Astrocyte of the cerebellum (primary cell): ENCODE measurements around the gene UHMK1.
"Not testable (repeated sequence)": the region's sequence is repeated elsewhere in the genome, so short reads cannot be mapped to it uniquely, and the experiment has no call there.

ENCODE experiments used
- DNase-seq: peaks from one replicate; pipeline ENCODE4 v3.0.0-alpha.2; 2011; ENCODE audit warnings: low read depth
- H3K4me3 ChIP-seq: 2 replicates; pipeline ENCODE4 v1.5.1; 2011; ENCODE audit warnings: mild to moderate bottlenecking, low read depth, low read length, moderate library complexity
- in situ Hi-C: cut with HindIII; loops from 2 replicates; pipeline ENCODE4 v1.10.0; 2017; ENCODE audit warnings: low sequenced_read_pairs
- TF ChIP-seq, protein P1 (sequence below): IDR thresholded peaks from 2 replicates; pipeline ENCODE4 v1.5.1; 2012; ENCODE audit warnings: low read length, low read depth, moderate library complexity, mild to moderate bottlenecking; ENCODE audit errors: missing control alignments

UHMK1 gene

DNA sequence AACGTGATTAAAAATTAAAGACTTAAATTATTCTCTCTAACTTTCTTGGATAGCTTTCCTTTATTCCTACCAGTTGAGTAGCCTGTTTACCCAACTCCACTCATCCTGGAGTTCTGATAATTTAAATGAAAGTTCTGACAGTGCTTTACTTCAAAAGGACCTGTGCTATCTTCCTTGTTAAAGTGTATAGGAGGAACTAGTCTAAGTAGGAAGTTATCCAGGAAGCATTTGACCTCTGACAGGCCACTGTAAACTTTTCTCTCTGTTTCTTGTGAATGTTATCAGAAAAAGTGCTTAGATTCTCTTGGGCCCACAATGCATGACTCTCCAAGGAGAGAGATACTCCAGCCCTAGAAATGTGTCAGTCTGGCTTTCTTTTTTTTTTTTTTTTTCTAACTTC is 73.1 kb downstream of the UHMK1 start:
- TF ChIP-seq, protein P1, sequence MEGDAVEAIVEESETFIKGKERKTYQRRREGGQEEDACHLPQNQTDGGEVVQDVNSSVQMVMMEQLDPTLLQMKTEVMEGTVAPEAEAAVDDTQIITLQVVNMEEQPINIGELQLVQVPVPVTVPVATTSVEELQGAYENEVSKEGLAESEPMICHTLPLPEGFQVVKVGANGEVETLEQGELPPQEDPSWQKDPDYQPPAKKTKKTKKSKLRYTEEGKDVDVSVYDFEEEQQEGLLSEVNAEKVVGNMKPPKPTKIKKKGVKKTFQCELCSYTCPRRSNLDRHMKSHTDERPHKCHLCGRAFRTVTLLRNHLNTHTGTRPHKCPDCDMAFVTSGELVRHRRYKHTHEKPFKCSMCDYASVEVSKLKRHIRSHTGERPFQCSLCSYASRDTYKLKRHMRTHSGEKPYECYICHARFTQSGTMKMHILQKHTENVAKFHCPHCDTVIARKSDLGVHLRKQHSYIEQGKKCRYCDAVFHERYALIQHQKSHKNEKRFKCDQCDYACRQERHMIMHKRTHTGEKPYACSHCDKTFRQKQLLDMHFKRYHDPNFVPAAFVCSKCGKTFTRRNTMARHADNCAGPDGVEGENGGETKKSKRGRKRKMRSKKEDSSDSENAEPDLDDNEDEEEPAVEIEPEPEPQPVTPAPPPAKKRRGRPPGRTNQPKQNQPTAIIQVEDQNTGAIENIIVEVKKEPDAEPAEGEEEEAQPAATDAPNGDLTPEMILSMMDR: no peak
- in situ Hi-C loops: no loop called here
- no peak for DNase-seq
- no peak overlapping the region for H3K4me3 ChIP-seq

DNA sequence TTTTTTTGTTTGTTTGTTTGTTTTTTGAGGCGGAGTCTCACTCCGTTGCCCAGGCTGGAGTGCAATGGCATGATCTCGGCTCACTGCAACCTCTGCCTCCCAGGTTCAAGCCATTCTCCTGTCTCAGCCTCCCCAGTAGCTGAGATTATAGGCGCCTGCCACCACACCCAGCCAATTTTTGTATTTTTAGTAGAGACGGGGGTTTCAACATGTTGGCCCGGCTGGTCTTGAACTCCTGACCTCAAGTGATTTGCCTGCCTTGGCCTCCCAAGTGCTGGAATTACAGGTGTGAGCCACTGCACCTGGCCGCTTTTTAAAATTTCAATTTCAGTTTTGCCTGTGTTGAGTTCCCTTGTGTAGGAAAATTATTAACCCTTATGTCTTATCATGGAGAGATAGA is 73.5 kb downstream of the UHMK1 start:
- DNase-seq, H3K4me3 ChIP-seq, in situ Hi-C loops: not testable (repeated sequence)

DNA sequence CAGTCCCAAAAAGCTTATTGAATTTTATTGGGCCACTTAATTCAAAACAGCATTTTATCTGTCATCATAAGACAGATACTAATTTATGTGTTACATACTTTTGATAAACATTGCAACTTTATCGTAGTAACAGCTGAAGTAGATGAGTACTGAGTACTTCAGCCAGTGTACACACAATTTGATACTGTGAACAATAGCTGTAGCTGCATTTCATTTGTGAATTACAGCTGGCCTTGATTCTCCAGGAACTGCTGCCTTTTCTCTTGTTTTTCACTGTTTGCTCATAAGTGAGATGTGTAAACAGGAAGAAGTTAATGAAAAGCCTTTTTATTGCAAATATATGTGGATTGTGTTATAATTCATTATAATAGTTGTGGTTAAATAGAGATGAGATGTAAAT is 74.1 kb downstream of the UHMK1 start:
- no peak overlapping the region for H3K4me3 ChIP-seq
- TF ChIP-seq, protein P1: no peak
- in situ Hi-C loops: no loop called here
- DNase-seq: no peak

DNA sequence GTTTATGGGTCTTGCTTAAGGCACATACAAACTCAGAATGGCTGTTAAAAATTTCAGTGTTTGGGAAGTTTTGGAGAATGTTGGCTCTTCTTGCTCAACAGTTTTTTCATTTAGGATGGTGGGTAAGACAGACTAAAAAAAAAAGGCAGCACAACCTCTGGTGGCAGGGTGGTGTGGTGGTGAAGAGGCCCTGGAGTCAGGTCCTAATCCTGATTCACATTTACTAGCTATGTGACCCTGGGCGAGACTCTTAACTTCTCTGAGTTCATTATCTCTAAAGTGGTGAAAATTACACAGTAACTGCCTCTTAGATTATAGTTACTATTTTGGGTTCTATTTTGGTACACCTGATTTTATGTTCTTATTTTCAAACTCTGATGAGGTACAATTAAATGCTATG is 75.5 kb downstream of the UHMK1 start:
- DNase-seq: no peak
- TF ChIP-seq, protein P1: no peak
- no peak overlapping the region for H3K4me3 ChIP-seq
- in situ Hi-C loops: no loop called here

DNA sequence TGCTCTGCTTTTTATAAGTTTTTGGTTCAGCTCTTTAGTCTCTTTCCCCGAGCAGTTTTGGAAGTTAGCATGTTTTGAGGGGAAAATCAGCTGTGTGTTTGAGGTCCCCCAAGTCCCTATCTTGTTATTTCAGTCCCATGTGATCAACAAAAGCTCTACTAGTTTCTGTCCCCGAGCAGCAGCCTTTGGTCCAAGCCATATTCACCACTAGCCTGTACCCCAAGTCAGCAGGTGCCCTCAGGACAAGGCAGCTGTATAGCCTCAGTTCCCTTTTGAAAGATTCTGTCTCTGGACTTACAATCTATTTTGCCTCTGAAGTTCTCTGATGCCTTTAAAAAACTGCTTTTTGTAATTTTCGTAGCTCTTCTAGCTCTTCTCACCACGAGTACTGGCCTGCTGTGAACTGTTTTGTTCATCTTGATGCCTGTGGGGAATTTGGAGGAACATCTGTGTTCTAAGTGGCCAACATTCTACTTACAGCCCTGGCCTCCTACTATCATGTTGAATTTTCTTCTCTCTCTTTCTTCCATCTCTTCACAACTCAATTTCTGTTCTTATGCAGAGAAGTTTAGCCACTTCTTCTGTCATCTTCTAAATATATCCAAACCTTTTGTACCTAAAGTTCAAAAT is 80.6 kb downstream of the UHMK1 start:
- no peak for DNase-seq
- in situ Hi-C loops: no loop called here
- no peak overlapping the region for H3K4me3 ChIP-seq
- TF ChIP-seq, protein P1: no peak

DNA sequence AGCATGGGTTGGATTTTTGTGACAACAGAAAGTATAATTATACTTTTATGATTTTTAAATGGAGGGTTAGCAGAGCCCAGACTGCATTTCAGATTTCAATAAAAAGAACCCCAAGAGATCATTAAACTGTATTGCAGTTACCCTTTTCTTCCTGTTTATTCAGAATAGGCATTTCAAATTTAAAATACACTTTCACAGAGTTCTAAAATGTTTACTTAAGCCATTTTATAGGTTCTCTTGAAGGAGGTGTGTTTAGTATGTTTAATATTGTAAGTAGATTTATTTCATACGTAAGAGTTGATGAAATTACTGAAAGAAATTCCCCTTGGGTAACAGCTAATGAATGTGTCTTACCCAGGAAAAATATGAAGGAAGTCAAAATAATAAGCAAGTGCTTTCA is 81.3 kb downstream of the UHMK1 start:
- no peak overlapping the region for H3K4me3 ChIP-seq
- TF ChIP-seq, protein P1: no peak
- in situ Hi-C loops: no loop called here
- DNase-seq: no peak
